SK-N-SH treated with all-trans-retinoic acid at 6 μM for 48 hours (cell line): ENCODE data around the gene TMEM128.
"Not testable (repeated sequence)": the region's sequence is repeated elsewhere in the genome, so short reads cannot be mapped to it uniquely, and the experiment has no call there.

Experiments
- ATAC-seq: fragments of 200-7000 bp; cut with Tn5 transposase; 3 replicates; pipeline ENCODE4 v1.9.1; 2020; ENCODE audit warnings: mild to moderate bottlenecking, moderate library complexity
- BACH2 ChIP-seq: fragments of 250-450 bp; sonication (Bioruptor Pico); IDR thresholded peaks from 2 replicates; pipeline ENCODE4 v1.9.0; 2021; ENCODE audit warnings: mild to moderate bottlenecking, borderline replicate concordance
- ESRRG ChIP-seq: fragments of 250-450 bp; sonication (Bioruptor Pico); IDR thresholded peaks from 2 replicates; pipeline ENCODE4 v1.6.1; 2021; ENCODE audit warnings: mild to moderate bottlenecking
- GLIS3 ChIP-seq: fragments of 250-450 bp; sonication (Bioruptor Pico); IDR thresholded peaks from 2 replicates; pipeline ENCODE4 v1.5.0; 2020; ENCODE audit warnings: mild to moderate bottlenecking, moderate library complexity
- ISL1 ChIP-seq: fragments of 250-450 bp; sonication (Bioruptor Pico); IDR thresholded peaks from 2 replicates; pipeline ENCODE4 v2.1.2; 2022; ENCODE audit warnings: mild to moderate bottlenecking, moderate library complexity
- OSR1 ChIP-seq: fragments of 250-450 bp; sonication (Bioruptor Pico); IDR thresholded peaks from 2 replicates; pipeline ENCODE4 v1.8.0; 2022; ENCODE audit warnings: moderate library complexity, mild to moderate bottlenecking, inconsistent platforms
- PPARA ChIP-seq: fragments of 250-450 bp; sonication (Bioruptor Pico); IDR thresholded peaks from 2 replicates; pipeline ENCODE4 v1.5.0; 2020; ENCODE audit warnings: mild to moderate bottlenecking, borderline replicate concordance
- RARB ChIP-seq: fragments of 250-450 bp; sonication (Bioruptor Pico); IDR thresholded peaks from 2 replicates; pipeline ENCODE4 v1.8.0; 2021; ENCODE audit warnings: mild to moderate bottlenecking, moderate library complexity
- SNAI2 ChIP-seq: fragments of 250-450 bp; sonication (Bioruptor Pico); IDR thresholded peaks from 2 replicates; pipeline ENCODE4 v1.5.0; 2020; ENCODE audit warnings: mild to moderate bottlenecking, moderate library complexity
- TCF4 ChIP-seq: fragments of 250-450 bp; sonication (Bioruptor Pico); IDR thresholded peaks from 2 replicates; pipeline ENCODE4 v1.8.0; 2021; ENCODE audit warnings: mild to moderate bottlenecking, moderate library complexity, borderline replicate concordance
- TOX ChIP-seq: fragments of 250-450 bp; sonication (Bioruptor Pico); IDR thresholded peaks from 2 replicates; pipeline ENCODE4 v1.8.0; 2021; ENCODE audit warnings: mild to moderate bottlenecking, moderate library complexity, borderline replicate concordance
- ZC3H10 ChIP-seq: fragments of 250-450 bp; sonication (Bioruptor Pico); IDR thresholded peaks from 2 replicates; pipeline ENCODE4 v1.5.1; 2021; ENCODE audit warnings: mild to moderate bottlenecking, moderate library complexity
- ZFP3 ChIP-seq: fragments of 250-450 bp; sonication (Bioruptor Pico); IDR thresholded peaks from 2 replicates; pipeline ENCODE4 v1.5.0; 2020; ENCODE audit warnings: mild to moderate bottlenecking, moderate library complexity
- ZFP30 ChIP-seq: fragments of 450-650 bp; formaldehyde crosslinking; IDR thresholded peaks from 2 replicates; pipeline ENCODE4 v1.5.0; 2022; ENCODE audit warnings: mild to moderate bottlenecking, moderate library complexity
- ZNF565 ChIP-seq: fragments of 450-650 bp; formaldehyde crosslinking; conservative IDR thresholded peaks from 2 replicates; pipeline ENCODE4 v1.5.0; 2020; ENCODE audit warnings: low read depth, mild to moderate bottlenecking, moderate library complexity
- ZNF70 ChIP-seq: fragments of 450-650 bp; formaldehyde crosslinking; IDR thresholded peaks from 2 replicates; pipeline ENCODE4 v1.5.0; 2020; ENCODE audit warnings: mild to moderate bottlenecking, moderate library complexity
- ZNF8 ChIP-seq: fragments of 450-650 bp; formaldehyde crosslinking; IDR thresholded peaks from 2 replicates; pipeline ENCODE4 v1.5.0; 2020; ENCODE audit warnings: mild to moderate bottlenecking, moderate library complexity
- TF ChIP-seq, protein P1 (sequence below): fragments of 250-450 bp; sonication (Bioruptor Pico); IDR thresholded peaks from 2 replicates; pipeline ENCODE4 v1.8.0; 2020; ENCODE audit warnings: mild to moderate bottlenecking, moderate library complexity, borderline replicate concordance
- TF ChIP-seq, protein P2 (sequence below): fragments of 250-450 bp; sonication (Bioruptor Pico); IDR thresholded peaks from 2 replicates; pipeline ENCODE4 v1.5.0; 2020; ENCODE audit warnings: mild to moderate bottlenecking, moderate library complexity
- TF ChIP-seq, protein P3 (sequence below): fragments of 250-450 bp; sonication (Bioruptor Pico); IDR thresholded peaks from 2 replicates; pipeline ENCODE4 v1.5.1; 2021; ENCODE audit warnings: mild to moderate bottlenecking, moderate library complexity
- TF ChIP-seq, protein P4 (sequence below): fragments of 250-450 bp; sonication (Bioruptor Pico); IDR thresholded peaks from 2 replicates; pipeline ENCODE4 v1.8.0; 2021; ENCODE audit warnings: low read depth, mild to moderate bottlenecking, moderate library complexity, borderline replicate concordance

The TMEM128 gene

DNA sequence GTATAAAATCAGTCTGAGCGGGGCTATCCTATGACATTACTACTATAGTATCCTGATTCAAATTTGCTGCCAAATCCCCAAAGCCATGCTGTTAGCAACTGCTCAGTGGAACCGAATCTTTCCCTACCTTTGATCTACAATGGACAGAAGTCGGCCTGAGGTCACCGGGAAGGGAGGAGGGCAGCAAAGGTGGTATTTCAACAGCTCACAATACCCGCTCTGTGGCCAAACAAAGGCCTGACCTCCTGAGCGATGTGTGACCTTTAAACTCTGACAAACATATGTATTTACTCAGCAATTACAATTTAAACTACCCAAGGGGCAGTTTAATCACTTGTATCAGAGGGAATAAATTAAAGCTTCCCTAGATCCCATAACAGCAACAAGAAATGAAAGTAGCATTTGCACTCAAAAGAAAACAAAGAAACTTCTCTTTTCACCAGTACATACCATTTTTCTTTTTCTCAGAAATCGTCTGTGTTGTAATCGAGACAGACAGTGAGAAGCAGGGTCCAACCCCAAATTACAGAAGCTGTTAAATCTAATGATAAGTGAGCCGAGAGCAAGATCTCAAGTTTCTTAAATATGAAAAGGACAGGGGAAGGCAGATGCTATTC lies 11.6 kb upstream of the TMEM128 start:
- no peak for ATAC-seq
- no peak for TF ChIP-seq RARB (CRISPR knock-in tag)
- TF ChIP-seq TCF4 (CRISPR knock-in tag): no peak
- TF ChIP-seq GLIS3 (CRISPR knock-in tag): no peak
- TF ChIP-seq ZNF565: no peak
- no peak for TF ChIP-seq PPARA (CRISPR knock-in tag)

DNA sequence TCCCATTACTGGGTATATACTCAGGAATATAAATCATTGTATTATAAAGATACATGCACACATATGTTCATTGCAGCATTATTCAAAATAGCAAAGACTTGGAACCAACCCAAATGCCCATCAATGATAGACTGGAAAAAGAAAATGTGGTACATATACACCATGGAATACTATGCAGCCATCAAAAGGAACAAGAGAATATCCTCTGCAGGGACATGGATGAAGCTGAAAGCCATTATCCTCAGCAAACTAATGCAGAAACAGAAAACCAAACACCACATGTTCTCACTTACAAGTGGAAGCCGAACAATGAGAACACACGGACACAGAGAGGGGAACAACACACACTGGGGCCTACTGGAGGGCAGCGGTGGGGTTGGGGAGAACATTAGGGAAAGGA lies 9.7 kb upstream of the TMEM128 start:
- ATAC-seq: not testable (repeated sequence)
- peak; percentile 52; the same call in 1 of the 2 replicates for TF ChIP-seq ZNF8
- TF ChIP-seq, all 23 proteins: peak for 1; not testable (repeated sequence) for 22

DNA sequence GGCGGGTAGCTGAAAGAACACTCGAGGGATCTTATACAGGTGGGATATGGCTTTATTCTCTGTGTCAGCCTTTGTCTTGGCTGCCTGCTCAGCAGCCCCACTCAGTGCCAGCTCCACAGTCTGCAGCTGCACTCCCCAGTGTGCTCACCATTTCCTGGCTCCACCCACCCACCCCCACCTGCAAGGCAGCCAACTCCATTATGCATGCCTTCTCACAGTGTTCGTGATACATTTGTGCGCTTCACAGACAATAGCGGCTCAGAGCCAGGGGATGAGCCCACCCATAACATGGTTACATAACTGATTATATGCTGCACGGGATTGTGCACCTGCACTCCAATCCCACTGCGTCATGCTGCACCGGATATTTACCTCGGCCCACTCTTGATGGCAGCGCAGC lies 8.8 kb upstream of the TMEM128 start:
- ATAC-seq: no peak
- TF ChIP-seq ZC3H10 (CRISPR knock-in tag) (no peak), TOX (CRISPR knock-in tag) (no peak), ZNF8 (no peak), ESRRG (CRISPR knock-in tag) (no peak), ISL1 (no peak), SNAI2 (CRISPR knock-in tag) (no peak), ZFP3 (CRISPR knock-in tag) (no peak), RARB (CRISPR knock-in tag) (no peak), ZNF565 (no peak), OSR1 (no peak)
- TF ChIP-seq, protein P1, sequence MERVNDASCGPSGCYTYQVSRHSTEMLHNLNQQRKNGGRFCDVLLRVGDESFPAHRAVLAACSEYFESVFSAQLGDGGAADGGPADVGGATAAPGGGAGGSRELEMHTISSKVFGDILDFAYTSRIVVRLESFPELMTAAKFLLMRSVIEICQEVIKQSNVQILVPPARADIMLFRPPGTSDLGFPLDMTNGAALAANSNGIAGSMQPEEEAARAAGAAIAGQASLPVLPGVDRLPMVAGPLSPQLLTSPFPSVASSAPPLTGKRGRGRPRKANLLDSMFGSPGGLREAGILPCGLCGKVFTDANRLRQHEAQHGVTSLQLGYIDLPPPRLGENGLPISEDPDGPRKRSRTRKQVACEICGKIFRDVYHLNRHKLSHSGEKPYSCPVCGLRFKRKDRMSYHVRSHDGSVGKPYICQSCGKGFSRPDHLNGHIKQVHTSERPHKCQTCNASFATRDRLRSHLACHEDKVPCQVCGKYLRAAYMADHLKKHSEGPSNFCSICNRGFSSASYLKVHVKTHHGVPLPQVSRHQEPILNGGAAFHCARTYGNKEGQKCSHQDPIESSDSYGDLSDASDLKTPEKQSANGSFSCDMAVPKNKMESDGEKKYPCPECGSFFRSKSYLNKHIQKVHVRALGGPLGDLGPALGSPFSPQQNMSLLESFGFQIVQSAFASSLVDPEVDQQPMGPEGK (CRISPR knock-in tag): no peak
- TF ChIP-seq, protein P2, sequence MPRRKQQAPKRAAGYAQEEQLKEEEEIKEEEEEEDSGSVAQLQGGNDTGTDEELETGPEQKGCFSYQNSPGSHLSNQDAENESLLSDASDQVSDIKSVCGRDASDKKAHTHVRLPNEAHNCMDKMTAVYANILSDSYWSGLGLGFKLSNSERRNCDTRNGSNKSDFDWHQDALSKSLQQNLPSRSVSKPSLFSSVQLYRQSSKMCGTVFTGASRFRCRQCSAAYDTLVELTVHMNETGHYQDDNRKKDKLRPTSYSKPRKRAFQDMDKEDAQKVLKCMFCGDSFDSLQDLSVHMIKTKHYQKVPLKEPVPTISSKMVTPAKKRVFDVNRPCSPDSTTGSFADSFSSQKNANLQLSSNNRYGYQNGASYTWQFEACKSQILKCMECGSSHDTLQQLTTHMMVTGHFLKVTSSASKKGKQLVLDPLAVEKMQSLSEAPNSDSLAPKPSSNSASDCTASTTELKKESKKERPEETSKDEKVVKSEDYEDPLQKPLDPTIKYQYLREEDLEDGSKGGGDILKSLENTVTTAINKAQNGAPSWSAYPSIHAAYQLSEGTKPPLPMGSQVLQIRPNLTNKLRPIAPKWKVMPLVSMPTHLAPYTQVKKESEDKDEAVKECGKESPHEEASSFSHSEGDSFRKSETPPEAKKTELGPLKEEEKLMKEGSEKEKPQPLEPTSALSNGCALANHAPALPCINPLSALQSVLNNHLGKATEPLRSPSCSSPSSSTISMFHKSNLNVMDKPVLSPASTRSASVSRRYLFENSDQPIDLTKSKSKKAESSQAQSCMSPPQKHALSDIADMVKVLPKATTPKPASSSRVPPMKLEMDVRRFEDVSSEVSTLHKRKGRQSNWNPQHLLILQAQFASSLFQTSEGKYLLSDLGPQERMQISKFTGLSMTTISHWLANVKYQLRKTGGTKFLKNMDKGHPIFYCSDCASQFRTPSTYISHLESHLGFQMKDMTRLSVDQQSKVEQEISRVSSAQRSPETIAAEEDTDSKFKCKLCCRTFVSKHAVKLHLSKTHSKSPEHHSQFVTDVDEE (CRISPR knock-in tag): no peak
- TF ChIP-seq, protein P3, sequence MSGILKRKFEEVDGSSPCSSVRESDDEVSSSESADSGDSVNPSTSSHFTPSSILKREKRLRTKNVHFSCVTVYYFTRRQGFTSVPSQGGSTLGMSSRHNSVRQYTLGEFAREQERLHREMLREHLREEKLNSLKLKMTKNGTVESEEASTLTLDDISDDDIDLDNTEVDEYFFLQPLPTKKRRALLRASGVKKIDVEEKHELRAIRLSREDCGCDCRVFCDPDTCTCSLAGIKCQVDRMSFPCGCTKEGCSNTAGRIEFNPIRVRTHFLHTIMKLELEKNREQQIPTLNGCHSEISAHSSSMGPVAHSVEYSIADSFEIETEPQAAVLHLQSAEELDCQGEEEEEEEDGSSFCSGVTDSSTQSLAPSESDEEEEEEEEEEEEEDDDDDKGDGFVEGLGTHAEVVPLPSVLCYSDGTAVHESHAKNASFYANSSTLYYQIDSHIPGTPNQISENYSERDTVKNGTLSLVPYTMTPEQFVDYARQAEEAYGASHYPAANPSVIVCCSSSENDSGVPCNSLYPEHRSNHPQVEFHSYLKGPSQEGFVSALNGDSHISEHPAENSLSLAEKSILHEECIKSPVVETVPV (CRISPR knock-in tag): no peak
- TF ChIP-seq, all 23 proteins: peak for 0

DNA sequence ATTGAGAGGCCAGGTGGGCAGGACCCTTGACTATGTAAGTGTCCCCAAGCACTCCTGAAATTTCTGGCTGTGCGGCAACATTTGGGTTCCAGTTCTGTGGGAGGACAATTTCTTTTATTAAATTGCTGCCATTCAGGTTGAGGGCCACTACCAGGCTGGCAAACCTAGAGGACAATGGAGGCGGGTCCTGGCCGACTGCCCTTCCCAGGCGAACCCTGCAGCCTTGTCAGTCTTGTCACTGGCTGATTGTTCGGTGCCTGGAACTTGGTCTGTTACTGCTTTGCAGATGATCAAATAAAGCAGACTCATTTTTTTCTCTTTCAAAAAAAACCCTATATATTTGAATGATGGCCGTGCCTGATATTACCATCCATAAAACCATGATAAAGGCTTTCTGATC lies 6.6 kb upstream of the TMEM128 start:
- TF ChIP-seq TCF4 (CRISPR knock-in tag): no peak
- no peak for TF ChIP-seq ZNF70 (CRISPR knock-in tag)
- TF ChIP-seq PPARA (CRISPR knock-in tag): no peak
- TF ChIP-seq OSR1: no peak
- TF ChIP-seq ESRRG (CRISPR knock-in tag): no peak
- no peak for TF ChIP-seq RARB (CRISPR knock-in tag)
- no peak for TF ChIP-seq TOX (CRISPR knock-in tag)
- TF ChIP-seq, protein P2 (CRISPR knock-in tag): no peak
- no peak for TF ChIP-seq ZNF8
- TF ChIP-seq, protein P4, sequence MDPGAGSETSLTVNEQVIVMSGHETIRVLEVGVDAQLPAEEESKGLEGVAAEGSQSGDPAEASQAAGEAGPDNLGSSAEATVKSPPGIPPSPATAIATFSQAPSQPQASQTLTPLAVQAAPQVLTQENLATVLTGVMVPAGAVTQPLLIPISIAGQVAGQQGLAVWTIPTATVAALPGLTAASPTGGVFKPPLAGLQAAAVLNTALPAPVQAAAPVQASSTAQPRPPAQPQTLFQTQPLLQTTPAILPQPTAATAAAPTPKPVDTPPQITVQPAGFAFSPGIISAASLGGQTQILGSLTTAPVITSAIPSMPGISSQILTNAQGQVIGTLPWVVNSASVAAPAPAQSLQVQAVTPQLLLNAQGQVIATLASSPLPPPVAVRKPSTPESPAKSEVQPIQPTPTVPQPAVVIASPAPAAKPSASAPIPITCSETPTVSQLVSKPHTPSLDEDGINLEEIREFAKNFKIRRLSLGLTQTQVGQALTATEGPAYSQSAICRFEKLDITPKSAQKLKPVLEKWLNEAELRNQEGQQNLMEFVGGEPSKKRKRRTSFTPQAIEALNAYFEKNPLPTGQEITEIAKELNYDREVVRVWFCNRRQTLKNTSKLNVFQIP (CRISPR knock-in tag): no peak
- TF ChIP-seq BACH2 (CRISPR knock-in tag): no peak
- no peak for TF ChIP-seq ISL1
- TF ChIP-seq ZC3H10 (CRISPR knock-in tag): no peak
- TF ChIP-seq, protein P1 (CRISPR knock-in tag): no peak
- TF ChIP-seq SNAI2 (CRISPR knock-in tag): no peak
- no peak for TF ChIP-seq GLIS3 (CRISPR knock-in tag)
- TF ChIP-seq ZFP30 (CRISPR knock-in tag): no peak
- ATAC-seq: no peak
